GM12801 (cell line): ENCODE measurements around the gene EDC4.

Experiments used
- CTCF ChIP-seq: IDR thresholded peaks from one replicate; pipeline ENCODE4 v1.5.1; 2011; ENCODE audit warnings: control low read depth; ENCODE audit not compliant: insufficient read length; ENCODE audit errors: extremely low read depth

EDC4 gene

GRCh38 chr16:67878232-67878631 lies 5.4 kb downstream of the EDC4 start:
- no peak for TF ChIP-seq CTCF

- TF ChIP-seq CTCF, result no peak
These were observed 6.0 kb downstream of the EDC4 start for GRCh38 chr16:67878846-67879245.

DNA sequence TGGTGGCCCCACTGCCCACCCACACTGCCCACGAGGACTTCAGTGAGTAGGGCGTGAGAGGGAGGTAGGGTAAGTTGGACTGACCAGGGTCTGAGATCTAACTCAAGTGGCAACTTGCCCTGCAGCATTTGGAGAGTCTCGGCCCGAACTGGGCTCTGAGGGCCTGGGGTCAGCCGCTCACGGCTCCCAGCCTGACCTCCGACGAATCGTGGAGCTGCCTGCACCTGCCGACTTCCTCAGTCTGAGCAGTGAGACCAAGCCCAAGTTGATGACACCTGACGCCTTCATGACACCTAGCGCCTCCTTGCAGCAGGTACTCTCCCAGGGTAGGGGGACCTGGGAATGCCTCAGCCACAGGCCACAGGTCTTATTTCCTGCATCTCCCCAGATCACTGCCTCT lies 6.6 kb downstream of the EDC4 start:
- no peak for TF ChIP-seq CTCF

GRCh38 chr16:67879936-67880335 lies 7.1 kb downstream of the EDC4 start:
- TF ChIP-seq CTCF, result no peak

GRCh38 chr16:67880584-67880983 lies 7.7 kb downstream of the EDC4 start:
- TF ChIP-seq CTCF, result no peak

- no peak for TF ChIP-seq CTCF
These were observed 8.8 kb downstream of the EDC4 start for GRCh38 chr16:67881621-67882161.

DNA sequence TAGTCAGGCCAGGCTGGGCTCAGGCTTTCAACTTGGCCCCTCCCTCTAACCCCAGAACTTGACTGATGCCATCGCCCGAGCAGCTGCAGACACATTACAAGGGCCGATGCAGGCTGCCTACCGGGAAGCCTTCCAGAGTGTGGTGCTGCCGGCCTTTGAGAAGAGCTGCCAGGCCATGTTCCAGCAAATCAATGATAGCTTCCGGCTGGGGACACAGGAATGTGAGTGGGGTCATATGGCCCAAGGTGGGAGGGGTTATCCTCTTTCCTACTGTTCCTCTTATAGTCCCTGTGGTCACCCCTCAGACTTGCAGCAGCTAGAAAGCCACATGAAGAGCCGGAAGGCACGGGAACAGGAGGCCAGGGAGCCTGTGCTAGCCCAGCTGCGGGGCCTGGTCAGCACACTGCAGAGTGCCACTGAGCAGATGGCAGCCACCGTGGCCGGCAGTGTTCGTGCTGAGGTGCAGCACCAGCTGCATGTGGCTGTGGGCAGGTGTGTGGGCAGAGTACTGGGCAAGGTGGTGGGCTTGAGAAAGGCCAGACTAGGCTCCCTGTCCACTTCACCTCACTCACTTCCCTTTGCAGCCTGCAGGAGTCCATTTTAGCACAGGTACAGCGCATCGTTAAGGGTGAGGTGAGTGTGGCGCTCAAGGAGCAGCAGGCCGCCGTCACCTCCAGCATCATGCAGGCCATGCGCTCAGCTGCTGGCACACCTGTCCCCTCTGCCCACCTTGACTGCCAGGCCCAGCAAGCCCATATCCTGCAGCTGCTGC lies 9.7 kb downstream of the EDC4 start:
- no peak for TF ChIP-seq CTCF
